Measurements from ENCODE around the gene PDE6B. TPM values are rescaled to one million over a fixed set of nuclear protein-coding genes. Genes with fewer than 3 reads are reported as not detected.

PDE6B gene
- total RNA-seq, 4 donors from 2014 or later = 6.4 to 26.4 (median 14.4) TPM

- H3K9me3 ChIP-seq = no peaks in the 10 kb centered on the region
- WGBS, 2 donors = 79 to 86% methylated on average over 11 of the region's 11 CpGs
- intact Hi-C loops (cut with DNase I) = no loop called here
- peaks cover 5 to 6% of the 10 kb centered on the region in 2 donors for H3K4me1 ChIP-seq
- TF ChIP-seq CTCF (IDR thresholded peaks at IDR 0.05) (no peak), POLR2A (IDR thresholded peaks at IDR 0.05) (no peak)
- no peak for DNase-seq
- no peaks in the 10 kb centered on the region for H3K36me3 ChIP-seq
- H3K27ac ChIP-seq = no peak overlapping the region
- no peak overlapping the region for H3K4me3 ChIP-seq (replicated peaks in 1 of 3)
- no peaks in the 10 kb centered on the region for H3K27me3 ChIP-seq
Observed at GRCh38 chr4:620201-620600, 5.2 kb upstream of the PDE6B start.

- 91 to 96% methylated on average over 12 to 19 of the region's 19 CpGs for WGBS, 2 donors
- Histone ChIP-seq H3K4me3 (replicated peaks in 1 of 3) (no peak overlapping the region), H3K36me3 (no peaks in the 10 kb centered on the region), H3K9me3 (no peaks in the 10 kb centered on the region), H3K27me3 (no peaks in the 10 kb centered on the region), H3K27ac (no peak overlapping the region), H3K4me1 (peaks cover 6 to 10% of the 10 kb centered on the region in 2 donors)
- TF ChIP-seq POLR2A (IDR thresholded peaks at IDR 0.05) = no peak
- no peak for TF ChIP-seq CTCF (IDR thresholded peaks at IDR 0.05)
- no peak for DNase-seq
- intact Hi-C loops (cut with DNase I) = no loop called here
Observed at GRCh38 chr4:620851-621261, 4.5 kb upstream of the PDE6B start.

GRCh38 chr4:621296-622070 is 3.9 kb upstream of the PDE6B start:
- 81 to 85% methylated on average over 11 to 22 of the region's 22 CpGs for WGBS, 2 donors
- H3K4me1 ChIP-seq = peaks cover 6 to 10% of the 10 kb centered on the region in 2 donors
- H3K4me3 ChIP-seq (replicated peaks in 1 of 3) = no peak overlapping the region
- H3K9me3 ChIP-seq = no peaks in the 10 kb centered on the region
- no peak overlapping the region for H3K27ac ChIP-seq
- intact Hi-C loops (cut with DNase I) = no loop called here
- H3K27me3 ChIP-seq = no peaks in the 10 kb centered on the region
- TF ChIP-seq POLR2A (IDR thresholded peaks at IDR 0.05) (no peak), CTCF (IDR thresholded peaks at IDR 0.05) (no peak)
- no peak for DNase-seq
- no peaks in the 10 kb centered on the region for H3K36me3 ChIP-seq

- intact Hi-C loops (cut with DNase I) = no loop called here
- H3K4me1 ChIP-seq = peaks cover 6 to 10% of the 10 kb centered on the region in 2 donors
- H3K9me3 ChIP-seq = no peaks in the 10 kb centered on the region
- no peaks in the 10 kb centered on the region for H3K27me3 ChIP-seq
- no peak for TF ChIP-seq POLR2A (IDR thresholded peaks at IDR 0.05)
- TF ChIP-seq CTCF (IDR thresholded peaks at IDR 0.05) = no peak
- no peak for DNase-seq
- H3K27ac ChIP-seq = no peak overlapping the region
- no peaks in the 10 kb centered on the region for H3K36me3 ChIP-seq
- no peak overlapping the region for H3K4me3 ChIP-seq (replicated peaks in 1 of 3)
- 89 to 91% methylated on average over 20 to 22 of the region's 22 CpGs for WGBS, 2 donors
Observed at GRCh38 chr4:622071-622995, 3.0 kb upstream of the PDE6B start.

Data from thyroid gland (tissue), 4 donors.